Uterus (tissue), 2 donors: ENCODE measurements around the gene NAPSA.

ENCODE experiments used
- POLR2A ChIP-seq, 2 donors: fragments of 450-650 bp; IDR thresholded peaks; one replicate each; pipeline ENCODE4 v1.6.1; 2016; ENCODE audit warnings: antibody characterized with exemption in 2 of 2, mild to moderate bottlenecking in 1 of 2, moderate library complexity in 1 of 2
- TF ChIP-seq, protein P1 (sequence below), 4 experiments: fragments of 200-600 bp in 2 of 4; fragments of 450-650 bp in 2 of 4; sonication (generic) in 2 of 4; IDR thresholded peaks; one replicate each; pipeline ENCODE4 v1.5.1; 2016 to 2019; ENCODE audit warnings: antibody characterized with exemption in 4 of 4, mild to moderate bottlenecking in 2 of 4, moderate library complexity in 1 of 4

DNA sequence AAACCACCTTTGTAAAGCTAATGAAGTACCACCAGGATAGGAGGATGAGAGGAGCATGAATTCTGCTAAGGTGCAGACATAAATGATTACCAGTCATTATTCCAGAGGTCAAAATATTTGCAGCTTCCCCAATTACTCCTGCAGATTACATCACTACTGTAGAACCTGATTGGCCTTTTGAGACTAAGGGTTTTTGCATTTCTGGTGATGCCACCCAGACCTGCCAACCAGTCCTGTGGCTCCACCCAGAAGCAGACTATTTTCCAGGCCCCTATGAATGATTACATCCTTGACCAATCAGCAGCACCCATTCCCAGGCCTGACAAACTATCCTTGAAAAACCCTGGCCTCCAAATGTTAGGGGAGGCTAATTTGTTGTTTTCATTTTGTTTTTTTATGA is 25.1 kb downstream of the NAPSA start:
- TF ChIP-seq, protein P1, sequence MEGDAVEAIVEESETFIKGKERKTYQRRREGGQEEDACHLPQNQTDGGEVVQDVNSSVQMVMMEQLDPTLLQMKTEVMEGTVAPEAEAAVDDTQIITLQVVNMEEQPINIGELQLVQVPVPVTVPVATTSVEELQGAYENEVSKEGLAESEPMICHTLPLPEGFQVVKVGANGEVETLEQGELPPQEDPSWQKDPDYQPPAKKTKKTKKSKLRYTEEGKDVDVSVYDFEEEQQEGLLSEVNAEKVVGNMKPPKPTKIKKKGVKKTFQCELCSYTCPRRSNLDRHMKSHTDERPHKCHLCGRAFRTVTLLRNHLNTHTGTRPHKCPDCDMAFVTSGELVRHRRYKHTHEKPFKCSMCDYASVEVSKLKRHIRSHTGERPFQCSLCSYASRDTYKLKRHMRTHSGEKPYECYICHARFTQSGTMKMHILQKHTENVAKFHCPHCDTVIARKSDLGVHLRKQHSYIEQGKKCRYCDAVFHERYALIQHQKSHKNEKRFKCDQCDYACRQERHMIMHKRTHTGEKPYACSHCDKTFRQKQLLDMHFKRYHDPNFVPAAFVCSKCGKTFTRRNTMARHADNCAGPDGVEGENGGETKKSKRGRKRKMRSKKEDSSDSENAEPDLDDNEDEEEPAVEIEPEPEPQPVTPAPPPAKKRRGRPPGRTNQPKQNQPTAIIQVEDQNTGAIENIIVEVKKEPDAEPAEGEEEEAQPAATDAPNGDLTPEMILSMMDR (IDR thresholded peaks at IDR 0.05) = no peak
- TF ChIP-seq POLR2A (IDR thresholded peaks at IDR 0.05) = no peak
